ENCODE results near the gene HEG1.
A peak's percentile ranks its signal among the peaks of the same experiment; 100 is the strongest.

HEG1 gene

DNA sequence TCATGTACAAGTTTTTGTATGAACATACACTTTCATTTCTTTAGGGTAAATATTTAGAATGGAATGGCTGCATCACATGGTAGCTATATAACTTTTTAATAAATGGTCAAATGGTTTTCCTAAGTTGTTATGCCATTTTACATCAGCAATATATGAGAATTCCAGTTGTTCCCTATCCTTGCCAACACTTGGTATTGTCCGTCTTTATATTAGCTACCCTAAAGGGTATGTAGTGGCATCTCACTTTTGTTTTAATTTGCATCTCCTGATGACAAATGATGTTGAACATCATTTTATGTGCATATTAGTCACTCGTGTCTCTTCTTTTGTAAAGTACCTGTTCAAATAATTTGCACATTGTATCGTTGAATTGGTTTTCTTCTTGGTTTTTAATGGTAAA lies 118.7 kb downstream of the HEG1 start:
- no peak for DNase-seq

GRCh38 chr3:124935794-124936542 lies 119.8 kb downstream of the HEG1 start:
- DNase-seq = peak; percentile 31

DNA sequence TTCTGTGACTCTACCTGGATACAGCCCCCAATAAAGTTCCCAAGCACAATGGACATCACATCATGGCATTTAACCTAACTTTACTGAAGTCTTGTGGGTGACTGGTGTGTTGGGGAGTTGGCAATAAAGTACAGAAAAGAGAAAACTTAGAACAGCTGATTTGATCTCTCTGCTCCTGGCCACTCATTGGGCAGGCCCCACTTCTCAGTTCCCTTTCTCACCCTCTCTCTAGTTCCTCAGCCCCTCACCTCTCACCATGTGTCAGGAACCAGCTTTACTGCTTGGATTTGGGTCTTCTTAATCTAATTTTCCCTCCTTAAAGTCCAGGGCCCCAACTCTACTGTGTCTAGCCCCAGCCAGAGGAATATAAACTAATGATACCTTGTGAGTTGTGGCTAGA lies 120.5 kb downstream of the HEG1 start:
- no peak for DNase-seq

DNA sequence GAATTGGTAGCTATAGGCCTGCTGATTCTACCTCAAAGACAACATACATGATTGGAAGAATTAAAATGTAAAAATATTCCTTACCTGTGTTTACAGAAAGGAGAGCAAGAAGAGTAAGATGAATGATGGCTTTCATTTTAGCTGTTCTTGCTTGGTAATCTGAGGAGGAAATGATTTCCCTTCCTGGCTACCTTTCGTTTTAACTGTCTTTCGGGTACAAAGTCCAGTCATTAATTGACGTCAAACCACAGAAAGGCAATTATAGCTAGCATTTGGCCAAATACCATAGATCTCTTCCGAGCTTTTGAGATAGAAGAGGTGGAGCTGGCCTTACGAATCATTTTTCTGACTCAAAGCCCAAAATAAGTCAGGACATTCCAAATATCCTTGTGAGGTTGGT lies 121.2 kb downstream of the HEG1 start, which contains the start of gene MUC13:
TSS of gene MUC13 (minus strand) at position 175 of the 400 bp plus-strand sequence. CDS start at position 136, 39 bp downstream.
- DNase-seq = peak; percentile 82

GRCh38 chr3:124928333-124929202 lies 127.2 kb downstream of the HEG1 start:
- peak; percentile 75 for DNase-seq

GRCh38 chr3:124927574-124928045 lies 128.2 kb downstream of the HEG1 start:
- no peak for DNase-seq

- DNase-seq = peak; percentile 32
Measured at GRCh38 chr3:124926426-124927101, 129.2 kb downstream of the HEG1 start.

GRCh38 chr3:124924741-124925140 lies 131.1 kb downstream of the HEG1 start:
- DNase-seq = no peak

DNA sequence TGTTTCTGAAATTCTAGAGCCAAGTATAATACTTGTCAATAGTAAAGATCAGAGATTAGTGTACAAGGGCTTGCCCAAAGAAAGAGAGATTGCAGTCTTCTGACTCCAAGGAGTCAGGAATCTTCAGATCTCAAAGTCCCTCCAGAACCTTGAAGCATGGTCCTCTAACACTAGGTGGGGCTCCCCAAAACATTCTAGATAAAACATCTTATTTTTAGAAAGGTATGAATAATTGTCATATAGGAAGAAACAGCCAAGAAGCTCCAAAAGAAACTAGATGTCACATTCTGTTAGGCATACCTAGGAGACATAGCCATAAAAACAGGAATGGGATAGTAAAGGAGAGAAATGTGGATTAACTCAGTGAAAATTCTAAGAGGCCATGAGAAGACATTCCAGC lies 132.0 kb downstream of the HEG1 start:
- DNase-seq = no peak

DNA sequence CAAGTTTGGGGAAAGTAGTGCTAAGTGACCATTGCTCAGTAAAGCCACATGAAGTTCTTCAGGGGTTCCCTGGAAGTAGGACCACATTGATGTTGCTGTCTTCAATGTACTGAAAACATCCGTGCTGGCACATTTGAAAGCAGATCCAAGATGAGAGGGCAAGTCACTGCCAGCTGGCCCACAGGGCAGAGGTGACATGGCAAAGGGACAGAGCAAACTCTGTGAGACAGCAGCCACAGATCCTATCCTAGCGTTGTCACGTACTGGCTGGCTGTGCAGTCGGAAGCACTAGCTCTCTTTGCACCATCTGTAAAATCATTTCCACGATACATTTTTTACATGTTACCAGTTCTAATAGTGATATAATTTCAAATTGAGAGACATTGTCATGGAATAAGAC lies 135.1 kb downstream of the HEG1 start:
- DNase-seq = no peak

GRCh38 chr3:124919756-124920155 lies 136.0 kb downstream of the HEG1 start:
- DNase-seq = no peak

DNA sequence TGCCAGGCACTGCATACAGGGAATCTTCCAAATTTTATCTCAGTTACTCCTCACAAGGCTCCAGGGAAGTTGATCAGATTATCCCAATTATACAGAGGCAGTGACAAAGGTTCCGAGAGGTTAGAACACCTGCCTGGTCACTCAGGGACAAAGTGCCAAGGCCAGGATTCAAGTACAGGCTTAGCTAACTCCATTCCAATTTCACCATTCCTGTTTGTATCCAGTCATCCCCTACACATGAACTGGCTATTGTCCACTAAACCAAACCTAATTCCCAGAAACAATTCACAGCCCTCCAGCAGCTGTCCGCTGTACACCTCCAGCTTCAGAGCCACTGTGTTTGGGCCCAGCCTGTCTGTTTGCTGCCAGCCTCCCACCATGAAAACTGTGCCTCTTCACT lies 137.3 kb downstream of the HEG1 start:
- no peak for DNase-seq

DNA sequence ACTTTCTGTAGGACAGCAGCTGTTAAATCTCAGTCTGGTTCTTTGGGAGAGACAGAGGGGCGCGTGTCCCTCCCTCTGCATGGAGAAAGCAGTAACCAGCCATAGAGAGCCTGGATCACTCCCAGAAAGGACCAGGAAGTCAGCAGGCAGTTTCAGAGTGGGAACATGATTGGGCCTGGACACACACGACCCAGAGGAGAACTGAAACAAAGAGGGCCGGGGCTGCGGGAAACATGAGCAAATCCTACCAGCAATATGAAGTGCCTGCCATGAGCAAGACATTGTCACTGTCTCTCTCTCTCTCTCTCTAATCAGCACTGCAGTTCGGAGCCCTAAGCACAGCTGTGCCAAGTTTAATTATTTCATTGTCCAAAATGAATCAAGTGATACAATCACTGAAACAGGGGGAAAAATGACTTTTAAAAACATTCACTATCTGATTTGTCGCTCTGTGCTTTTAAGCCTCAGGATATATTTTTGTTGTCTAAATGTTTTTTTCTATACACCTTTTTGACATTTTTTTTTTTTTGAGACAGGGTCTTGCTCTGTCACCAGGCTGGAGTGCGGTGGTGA lies 138.9 kb downstream of the HEG1 start:
- no peak for DNase-seq
